K562 (cell line): ENCODE results near the gene HEXIM2. TPM values are rescaled to one million over a fixed set of nuclear protein-coding genes. Genes with fewer than 3 reads are reported as not detected.

Experiments used
- CTBP1 ChIP-seq: fragments of 450-650 bp; IDR thresholded peaks from 2 replicates; pipeline ENCODE4 v1.6.1; 2016; ENCODE audit warnings: borderline replicate concordance
- EGR1 ChIP-seq: fragments of 450-650 bp; conservative IDR thresholded peaks from 2 replicates; pipeline ENCODE4 v1.6.1; 2017; ENCODE audit warnings: mild to moderate bottlenecking
- HLTF ChIP-seq: fragments of 450-650 bp; IDR thresholded peaks from 2 replicates; pipeline ENCODE4 v1.6.1; 2016
- HNRNPLL ChIP-seq: fragments of 200-400 bp; formaldehyde crosslinking; IDR thresholded peaks from 2 replicates; pipeline ENCODE4 v1.6.1; 2017; ENCODE audit warnings: low read length, low read depth, mild to moderate bottlenecking; ENCODE audit not compliant: poor library complexity, severe bottlenecking
- MLLT1 ChIP-seq, 2 experiments: fragments of 450-650 bp; IDR thresholded peaks; 2 replicates each; pipeline ENCODE4 v1.6.1; 2016
- MXI1 ChIP-seq: IDR thresholded peaks from 2 replicates; pipeline ENCODE4 v1.6.1; 2011; ENCODE audit warnings: low read depth, mild to moderate bottlenecking, improper control_type of control experiment, low read length
- NUFIP1 ChIP-seq: fragments of 450-650 bp; IDR thresholded peaks from 2 replicates; pipeline ENCODE4 v1.6.1; 2018; ENCODE audit not compliant: partially characterized antibody
- PURB ChIP-seq: sonication (generic); formaldehyde crosslinking; IDR thresholded peaks from 2 replicates; pipeline ENCODE4 v1.9.0; 2021; ENCODE audit warnings: low read depth, mild to moderate bottlenecking, missing genetic modification reagents
- RERE ChIP-seq: sonication (generic); formaldehyde crosslinking; IDR thresholded peaks from 2 replicates; pipeline ENCODE4 v1.8.0; 2023; ENCODE audit warnings: missing genetic modification reagents, mild to moderate bottlenecking, borderline replicate concordance
- SAFB2 ChIP-seq: fragments of 200-400 bp; formaldehyde crosslinking; IDR thresholded peaks from 2 replicates; pipeline ENCODE4 v1.6.1; 2018; ENCODE audit warnings: borderline replicate concordance, low read length, low read depth, moderate library complexity; ENCODE audit not compliant: severe bottlenecking
- SAP30 ChIP-seq: fragments of 200-600 bp; sonication (generic); IDR thresholded peaks from 2 replicates; pipeline ENCODE4 v1.6.1; 2012; ENCODE audit warnings: borderline replicate concordance, low read depth, mild to moderate bottlenecking, moderate library complexity, low read length, control low read depth, inconsistent platforms; ENCODE audit not compliant: insufficient read depth, poor library complexity, severe bottlenecking
- STAG1 ChIP-seq: sonication (generic); formaldehyde crosslinking; IDR thresholded peaks from 2 replicates; pipeline ENCODE4 v1.5.0; 2020; ENCODE audit warnings: missing genetic modification reagents, borderline replicate concordance
- TRIM24 ChIP-seq, 2 experiments: fragments of 450-650 bp; IDR thresholded peaks; 2 replicates each; pipeline ENCODE4 v1.6.1; 2016
- ZBTB17 ChIP-seq: fragments of 450-650 bp; formaldehyde crosslinking; IDR thresholded peaks from 2 replicates; pipeline ENCODE4 v1.4.0; 2020; ENCODE audit warnings: mild to moderate bottlenecking
- ZBTB7A ChIP-seq: IDR thresholded peaks from 2 replicates; pipeline ENCODE4 v1.6.1; 2011; ENCODE audit warnings: low read depth, mild to moderate bottlenecking, low read length, moderate library complexity, borderline replicate concordance; ENCODE audit not compliant: control insufficient read depth
- ZBTB9 ChIP-seq: fragments of 450-650 bp; formaldehyde crosslinking; IDR thresholded peaks from 2 replicates; pipeline ENCODE4 v1.4.0; 2020; ENCODE audit warnings: mild to moderate bottlenecking, moderate library complexity
- ZC3H4 ChIP-seq: sonication (generic); formaldehyde crosslinking; IDR thresholded peaks from 2 replicates; pipeline ENCODE4 v1.9.0; 2021; ENCODE audit warnings: missing genetic modification reagents, borderline replicate concordance
- ZEB2 ChIP-seq: fragments of 450-650 bp; IDR thresholded peaks from 2 replicates; pipeline ENCODE4 v1.6.1; 2016
- ZNF316 ChIP-seq: fragments of 450-650 bp; IDR thresholded peaks from 2 replicates; pipeline ENCODE4 v1.6.1; 2016
- polyA plus RNA-seq, 8 experiments: library from polyadenylated mRNA; depleted of rRNA in 4 of 8; stranded (reverse) in 5 of 8; unstranded in 3 of 8; fragments of >200 nt; fragmentation: Nextera tagmentation in 2 of 8; fragmentation: Illumina TruSeq in 1 of 8; extraction: Ambion mirVana in 2 of 8; extraction: Trizol in 1 of 8; gene quantifications; 2 replicates each; pipeline versions ENCODE4 v1.2.1 to v1.2.3, GENCODE V29; 2011 to 2014; ENCODE audit warnings: inconsistent platforms in 1 of 8, missing spikeins in 1 of 8
- total RNA-seq, 7 experiments: library from RNA; depleted of rRNA in 6 of 7; stranded (reverse); fragments of >200 nt in 6 of 7; fragmentation: Illumina TruSeq in 2 of 7; extraction: Trizol in 2 of 7; gene quantifications; 2 replicates each; pipeline versions ENCODE4 v1.2.1 to v1.2.3, GENCODE V29; 2011 to 2021; ENCODE audit warnings: low replicate concordance in 1 of 7

HEXIM2 gene
- total and polyA plus RNA-seq, 9 of the 15 experiments (the other 6 are each of a cell fraction or from before 2014, with no cell fraction given): 0.69 to 3.4 (median 1.1) TPM; not detected in 2

- TF ChIP-seq RERE (CRISPR knock-in tag): 0 out of 2 replicates have a peak, but pooled peaks have one; percentile 24
- 0 out of 2 replicates have a peak, but pooled peaks have one; percentile 24 for TF ChIP-seq ZBTB9
- TF ChIP-seq ZC3H4 (CRISPR knock-in tag): peak; percentile 87; the same call in 1 of the 2 replicates
- TF ChIP-seq SAP30: peak; percentile 40
- peak; percentile 83 for TF ChIP-seq EGR1
- TF ChIP-seq HLTF: 0 out of 2 replicates have a peak, but pooled peaks have one; percentile 6
- peak; percentile 80; the same call in 1 of the 2 replicates for TF ChIP-seq ZBTB7A
- peak; percentile 36 for TF ChIP-seq HNRNPLL
- TF ChIP-seq CTBP1: no peak
- peak; percentile 41; the same call in 1 of the 2 replicates for TF ChIP-seq MXI1
- TF ChIP-seq NUFIP1: no peak
- peak; percentile 39; the same call in 1 of the 2 replicates for TF ChIP-seq ZEB2
- peak; percentile 9; the same call in 1 of the 2 replicates for TF ChIP-seq STAG1 (CRISPR knock-in tag)
- TF ChIP-seq ZNF316: peak; percentile 36; the same call in 1 of the 2 replicates
- no peak for TF ChIP-seq SAFB2
- TF ChIP-seq PURB: no peak
- TF ChIP-seq TRIM24 (IDR thresholded peaks at IDR 0.05): 0 out of 4 replicates have a peak, but pooled peaks of 1 of the 2 experiments have one; percentile 22
- peak in 1 of 2 experiments; percentile 71; a peak in 1 of 4 replicates for TF ChIP-seq MLLT1 (IDR thresholded peaks at IDR 0.05)
- TF ChIP-seq ZBTB17 (CRISPR knock-in tag): 0 out of 2 replicates have a peak, but pooled peaks have one; percentile 39
Observed at GRCh38 chr17:45160447-45161287, 1.0 kb upstream of the HEXIM2 start (continued).
